ENCODE results near the gene CACNA1G. TPM values are rescaled to one million over a fixed set of nuclear protein-coding genes. Genes with fewer than 3 reads are reported as not detected.

CACNA1G gene
- total RNA-seq, 2 experiments from 2014 or later: 0.13 TPM; not detected in 1

- ATAC-seq: no peak
- POLR2A ChIA-PET: interaction anchor here (1.1 to 2.8 kb wide), 3 partner anchors 13 to 70 kb away, joined by 3 to 11 read pairs (median 4); no protein-coding TSS in a partner anchor
- no peak overlapping the region for H3K4me3 Mint-ChIP-seq
Measured at GRCh38 chr17:50549969-50550368, 10.5 kb upstream of the CACNA1G start.

GRCh38 chr17:50550661-50551432 is 9.7 kb upstream of the CACNA1G start:
- POLR2A ChIA-PET: interaction anchor here (1.1 to 2.8 kb wide), 2 partner anchors 12 to 20 kb away, joined by 3 to 11 read pairs; no protein-coding TSS in a partner anchor
- H3K27ac Mint-ChIP-seq: no peak overlapping the region
- intact Hi-C loops (cut with micrococcal nuclease): no loop called here
- H3K9me3 Mint-ChIP-seq: no peaks in the 10 kb centered on the region
- no peak for ATAC-seq
- H3K4me3 Mint-ChIP-seq: no peak overlapping the region
- H3K36me3 Mint-ChIP-seq (ENCODE audit: low read depth): peaks cover 4% of the 10 kb centered on the region
- H3K4me1 Mint-ChIP-seq (ENCODE audit: low read depth): peaks cover 4% of the 10 kb centered on the region
- TF ChIP-seq CTCF (IDR thresholded peaks at IDR 0.05): peak; percentile 42
- no peaks in the 10 kb centered on the region for H3K27me3 Mint-ChIP-seq
- CTCF ChIA-PET: interaction anchor here (0.6 to 3.5 kb wide), 9 partner anchors 9 to 413 kb away, joined by 3 to 28 read pairs (median 4); partner anchors contain the start of gene CACNA1G
- DNase-seq: peak; percentile 33

More at GRCh38 chr17:50549969-50550368, 10.5 kb upstream of the CACNA1G start:
- Mint-ChIP-seq H3K9me3 (no peaks in the 10 kb centered on the region), H3K27me3 (no peaks in the 10 kb centered on the region), H3K27ac (no peak overlapping the region), H3K4me1 (ENCODE audit: low read depth) (peaks cover 4% of the 10 kb centered on the region), H3K36me3 (ENCODE audit: low read depth) (no peaks in the 10 kb centered on the region)
- intact Hi-C loops (cut with micrococcal nuclease): loop anchor here (10.0 kb wide), 2 partner anchors 145 to 295 kb away; no protein-coding TSS in a partner anchor
- no peak for DNase-seq
- CTCF ChIA-PET: interaction anchor here (0.6 to 3.5 kb wide), 6 partner anchors 8 to 414 kb away, joined by 3 to 28 read pairs (median 4); no protein-coding TSS in a partner anchor
- no peak for TF ChIP-seq CTCF (IDR thresholded peaks at IDR 0.05)

GRCh38 chr17:50551433-50551815 is 9.1 kb upstream of the CACNA1G start:
- DNase-seq (no peak), ATAC-seq (no peak)
- intact Hi-C loops (cut with micrococcal nuclease): no loop called here
- Mint-ChIP-seq H3K9me3 (no peaks in the 10 kb centered on the region), H3K4me3 (no peak overlapping the region), H3K27ac (no peak overlapping the region), H3K27me3 (no peaks in the 10 kb centered on the region), H3K4me1 (ENCODE audit: low read depth) (peaks cover 4% of the 10 kb centered on the region), H3K36me3 (ENCODE audit: low read depth) (peaks cover 4% of the 10 kb centered on the region)
- ChIA-PET CTCF (interaction anchor here (0.6 to 3.5 kb wide), 7 partner anchors 8 to 277 kb away, joined by 3 to 28 read pairs (median 4); partner anchors contain the start of gene CACNA1G), POLR2A (interaction anchor here (1.1 to 2.8 kb wide), 2 partner anchors 12 to 20 kb away, joined by 3 to 11 read pairs; no protein-coding TSS in a partner anchor)
- TF ChIP-seq CTCF (IDR thresholded peaks at IDR 0.05): no peak

- H3K4me1 Mint-ChIP-seq (ENCODE audit: low read depth): peaks cover under 1% of the 10 kb centered on the region
- peaks cover 4% of the 10 kb centered on the region for H3K36me3 Mint-ChIP-seq (ENCODE audit: low read depth)
- ChIA-PET POLR2A (interaction anchor here (0.9 to 2.8 kb wide), 2 partner anchors 11 to 72 kb away, joined by 4 to 11 read pairs; no protein-coding TSS in a partner anchor), CTCF (interaction anchor here (0.6 to 3.5 kb wide), 4 partner anchors 9 to 276 kb away, joined by 3 to 28 read pairs (median 4); partner anchors contain the start of gene CACNA1G)
- no peaks in the 10 kb centered on the region for H3K9me3 Mint-ChIP-seq
- no peak for TF ChIP-seq CTCF (IDR thresholded peaks at IDR 0.05)
- no peak for DNase-seq
- no peaks in the 10 kb centered on the region for H3K27me3 Mint-ChIP-seq
- no peak for ATAC-seq
- no peak overlapping the region for H3K4me3 Mint-ChIP-seq
- no peak overlapping the region for H3K27ac Mint-ChIP-seq
- intact Hi-C loops (cut with micrococcal nuclease): no loop called here
Measured at GRCh38 chr17:50551884-50552283, 8.6 kb upstream of the CACNA1G start.

All from activated CD8-positive, alpha-beta T cell treated with anti-CD3 and anti-CD28 coated beads for 36 hours (primary cell).